GM23338 (cell line): ENCODE measurements around the gene ADGRB3.

ENCODE experiments used
- CTCF ChIP-seq, 2 experiments: fragments of 200-600 bp in 1 of 2; sonication (generic) in 1 of 2; conservative IDR thresholded peaks; 2 replicates each; pipeline versions ENCODE4 v1.5.1 to v1.6.1; 2016 to 2017; ENCODE audit warnings: antibody characterized with exemption in 2 of 2, low read depth in 2 of 2, mild to moderate bottlenecking in 2 of 2, moderate library complexity in 1 of 2
- EZH2phosphoT487 ChIP-seq: fragments of 200-600 bp; sonication (generic); IDR thresholded peaks from one replicate; pipeline ENCODE4 v1.8.1; 2018; ENCODE audit warnings: antibody characterized with exemption; ENCODE audit not compliant: unreplicated experiment

GRCh38 chr6:68615938-68616337, 19.1 kb upstream of the ADGRB3 start:
- TF ChIP-seq CTCF (conservative IDR thresholded peaks at IDR 0.05; ENCODE audit: low read depth in 2 of 2) (no peak), EZH2phosphoT487 (no peak)
